Epithelial cell of proximal tubule (primary cell): ENCODE measurements around the gene SETD7. TPM values are rescaled to one million over a fixed set of nuclear protein-coding genes. Genes with fewer than 3 reads are reported as not detected.

Experiments
- DNase-seq: peaks from one replicate; pipeline ENCODE4 v3.0.0-alpha.2; 2011; ENCODE audit warnings: low read depth
- H3K4me3 ChIP-seq: 2 replicates; pipeline ENCODE4 v1.5.1; 2011; ENCODE audit warnings: low read depth, mild to moderate bottlenecking, low read length
- CTCF ChIP-seq: conservative IDR thresholded peaks from 2 replicates; pipeline ENCODE4 v1.5.1; 2012; ENCODE audit warnings: low read depth, mild to moderate bottlenecking, low read length
- total RNA-seq: library from RNA; depleted of rRNA; stranded (reverse); fragments of >200 nt; gene quantifications from 2 replicates; pipeline ENCODE4 v1.2.3, GENCODE V29; 2015

The SETD7 gene
- total RNA-seq, 1 donor from 2014 or later, result 21.7 TPM

- DNase-seq, result no peak
- H3K4me3 ChIP-seq, result no peak overlapping the region
- no peak for TF ChIP-seq CTCF
Observed at GRCh38 chr4:139492429-139492828, 63.6 kb downstream of the SETD7 start.

GRCh38 chr4:139489638-139490037 lies 66.4 kb downstream of the SETD7 start:
- no peak for DNase-seq
- no peak overlapping the region for H3K4me3 ChIP-seq
- no peak for TF ChIP-seq CTCF

GRCh38 chr4:139488442-139488841 lies 67.6 kb downstream of the SETD7 start:
- TF ChIP-seq CTCF, result no peak
- no peak for DNase-seq
- no peak overlapping the region for H3K4me3 ChIP-seq

- DNase-seq, result no peak
- TF ChIP-seq CTCF, result no peak
- no peak overlapping the region for H3K4me3 ChIP-seq
Observed at GRCh38 chr4:139484783-139485311, 71.2 kb downstream of the SETD7 start.

- no peak overlapping the region for H3K4me3 ChIP-seq
- no peak for TF ChIP-seq CTCF
- DNase-seq, result no peak
Observed at GRCh38 chr4:139483000-139483399, 73.0 kb downstream of the SETD7 start.

GRCh38 chr4:139481465-139481864 lies 74.6 kb downstream of the SETD7 start:
- H3K4me3 ChIP-seq, result no peak overlapping the region
- DNase-seq, result no peak
- TF ChIP-seq CTCF, result no peak

- no peak for DNase-seq
- TF ChIP-seq CTCF, result no peak
- no peak overlapping the region for H3K4me3 ChIP-seq
Observed at GRCh38 chr4:139476363-139476762, 79.7 kb downstream of the SETD7 start.
